SK-N-SH treated with all-trans-retinoic acid at 6 μM for 48 hours (cell line): ENCODE measurements around the gene NPHS1.

Experiments used
- OSR1 ChIP-seq: fragments of 250-450 bp; sonication (Bioruptor Pico); IDR thresholded peaks from 2 replicates; pipeline ENCODE4 v1.8.0; 2022; ENCODE audit warnings: moderate library complexity, mild to moderate bottlenecking, inconsistent platforms
- PATZ1 ChIP-seq: fragments of 250-450 bp; sonication (Bioruptor Pico); IDR thresholded peaks from 2 replicates; pipeline ENCODE4 v1.8.0; 2020; ENCODE audit warnings: mild to moderate bottlenecking, moderate library complexity, borderline replicate concordance
- POU6F1 ChIP-seq: fragments of 250-450 bp; sonication (Bioruptor Pico); IDR thresholded peaks from 2 replicates; pipeline ENCODE4 v1.8.0; 2021; ENCODE audit warnings: low read depth, mild to moderate bottlenecking, moderate library complexity, borderline replicate concordance
- SNAI2 ChIP-seq: fragments of 250-450 bp; sonication (Bioruptor Pico); IDR thresholded peaks from 2 replicates; pipeline ENCODE4 v1.5.0; 2020; ENCODE audit warnings: mild to moderate bottlenecking, moderate library complexity
- TCF4 ChIP-seq: fragments of 250-450 bp; sonication (Bioruptor Pico); IDR thresholded peaks from 2 replicates; pipeline ENCODE4 v1.8.0; 2021; ENCODE audit warnings: mild to moderate bottlenecking, moderate library complexity, borderline replicate concordance
- ZNF70 ChIP-seq: fragments of 450-650 bp; formaldehyde crosslinking; IDR thresholded peaks from 2 replicates; pipeline ENCODE4 v1.5.0; 2020; ENCODE audit warnings: mild to moderate bottlenecking, moderate library complexity

- TF ChIP-seq OSR1 (CRISPR knock-in tag) (no peak), TCF4 (CRISPR knock-in tag) (no peak), SNAI2 (no peak), PATZ1 (CRISPR knock-in tag) (no peak), ZNF70 (no peak), POU6F1 (no peak)
Measured at GRCh38 chr19:35781650-35782049, 70.7 kb downstream of the NPHS1 start.
